HG02870 (cell line): ENCODE measurements around the gene DNAJC13.

Source experiments
- ATAC-seq: cut with Tn5 transposase; IDR thresholded peaks from one replicate; pipeline ENCODE4 v1.9.1; 2021; ENCODE audit warnings: mild to moderate bottlenecking, moderate library complexity; ENCODE audit not compliant: unreplicated experiment

DNAJC13 gene

DNA sequence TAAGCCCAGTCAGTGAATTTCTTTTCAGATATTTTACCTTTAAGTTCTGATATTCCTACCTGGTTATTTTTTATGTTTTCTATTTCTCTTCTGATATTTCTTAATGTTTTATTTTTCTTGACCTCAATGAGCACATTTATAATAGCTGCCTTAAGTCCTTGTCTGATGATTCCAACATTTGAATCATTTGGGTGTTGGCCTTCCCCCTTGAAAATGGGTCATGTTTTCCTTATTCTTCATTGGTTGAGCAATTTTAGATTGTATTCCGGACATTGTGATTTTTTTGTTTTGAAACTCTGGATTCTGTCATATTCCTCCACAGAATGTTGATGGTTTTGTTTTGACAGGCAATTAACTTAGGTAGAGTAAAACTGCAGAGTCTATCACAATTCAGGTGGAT, 170.1 kb downstream of the DNAJC13 start:
- no peak for ATAC-seq
